C4-2B (cell line): ENCODE results near the gene TOM1L2.
A peak's percentile ranks its signal among the peaks of the same experiment; 100 is the strongest.

ENCODE experiments used
- H3K27ac ChIP-seq: fragments of 450-650 bp; 2 replicates; pipeline ENCODE4 v1.5.1; 2017
- ZFX ChIP-seq: fragments of 450-650 bp; IDR thresholded peaks from 2 replicates; pipeline ENCODE4 v1.6.1; 2017
- TF ChIP-seq, protein P1 (sequence below): fragments of 450-650 bp; conservative IDR thresholded peaks from 2 replicates; pipeline ENCODE4 v1.5.1; 2017; ENCODE audit warnings: mild to moderate bottlenecking

Gene TOM1L2

DNA sequence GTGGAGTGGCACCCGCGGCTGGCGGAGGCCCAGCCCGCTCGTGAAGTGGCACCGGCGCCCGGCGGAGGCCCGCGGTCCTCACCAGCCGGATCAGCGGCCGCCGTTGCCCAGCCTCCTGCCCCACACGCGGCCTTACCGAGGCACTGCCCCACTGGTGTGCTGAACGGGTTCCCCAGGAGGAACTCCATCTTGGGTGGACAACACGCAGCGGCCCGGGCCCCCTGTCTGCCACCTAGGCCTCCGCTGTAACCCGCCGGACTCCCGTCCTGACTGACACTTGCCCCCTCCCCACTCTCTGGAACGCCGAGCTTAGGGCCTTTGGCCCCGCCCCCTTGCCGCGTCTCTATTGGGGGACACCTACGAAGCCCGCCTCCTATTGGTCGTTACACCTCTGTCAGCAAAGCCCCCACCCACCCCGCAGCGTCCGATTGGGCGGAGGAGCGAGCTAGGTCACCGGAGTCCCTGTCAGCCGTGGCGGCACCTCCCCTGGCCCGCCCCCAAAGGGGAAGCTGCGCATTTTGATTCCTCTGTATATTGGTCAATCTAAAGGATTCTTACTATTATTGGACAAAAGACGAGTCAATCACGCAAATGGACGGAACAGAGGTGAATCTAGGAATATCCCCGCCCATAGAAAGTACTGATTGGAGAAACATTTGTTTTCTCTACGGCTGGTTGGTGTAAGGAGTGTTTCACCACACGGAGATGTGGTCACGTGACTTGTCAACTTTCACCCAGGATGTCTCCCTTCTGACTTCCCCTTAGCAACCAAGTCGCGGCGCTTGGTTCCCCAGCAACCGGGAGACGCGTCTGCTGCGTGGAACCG, at the start of gene TOM1L2, which contains the start of gene DRC3:
TSS of gene TOM1L2 (minus strand) at position 275 of the 826 bp plus-strand sequence. CDS start at position 188, 87 bp downstream.
TSS of gene DRC3 (plus strand) at position 737 of the 826 bp plus-strand sequence. CDS start 4,737 bp downstream, outside the sequence.
- peak within 1 kb of the TSS; percentile 65 for H3K27ac ChIP-seq
- TF ChIP-seq, protein P1, sequence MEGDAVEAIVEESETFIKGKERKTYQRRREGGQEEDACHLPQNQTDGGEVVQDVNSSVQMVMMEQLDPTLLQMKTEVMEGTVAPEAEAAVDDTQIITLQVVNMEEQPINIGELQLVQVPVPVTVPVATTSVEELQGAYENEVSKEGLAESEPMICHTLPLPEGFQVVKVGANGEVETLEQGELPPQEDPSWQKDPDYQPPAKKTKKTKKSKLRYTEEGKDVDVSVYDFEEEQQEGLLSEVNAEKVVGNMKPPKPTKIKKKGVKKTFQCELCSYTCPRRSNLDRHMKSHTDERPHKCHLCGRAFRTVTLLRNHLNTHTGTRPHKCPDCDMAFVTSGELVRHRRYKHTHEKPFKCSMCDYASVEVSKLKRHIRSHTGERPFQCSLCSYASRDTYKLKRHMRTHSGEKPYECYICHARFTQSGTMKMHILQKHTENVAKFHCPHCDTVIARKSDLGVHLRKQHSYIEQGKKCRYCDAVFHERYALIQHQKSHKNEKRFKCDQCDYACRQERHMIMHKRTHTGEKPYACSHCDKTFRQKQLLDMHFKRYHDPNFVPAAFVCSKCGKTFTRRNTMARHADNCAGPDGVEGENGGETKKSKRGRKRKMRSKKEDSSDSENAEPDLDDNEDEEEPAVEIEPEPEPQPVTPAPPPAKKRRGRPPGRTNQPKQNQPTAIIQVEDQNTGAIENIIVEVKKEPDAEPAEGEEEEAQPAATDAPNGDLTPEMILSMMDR, result no peak
- TF ChIP-seq ZFX, result peak; percentile 82

GRCh38 chr17:18021372-18021771, 49.2 kb upstream of the TOM1L2 start:
- no peak for TF ChIP-seq ZFX
- TF ChIP-seq, protein P1, result no peak

DNA sequence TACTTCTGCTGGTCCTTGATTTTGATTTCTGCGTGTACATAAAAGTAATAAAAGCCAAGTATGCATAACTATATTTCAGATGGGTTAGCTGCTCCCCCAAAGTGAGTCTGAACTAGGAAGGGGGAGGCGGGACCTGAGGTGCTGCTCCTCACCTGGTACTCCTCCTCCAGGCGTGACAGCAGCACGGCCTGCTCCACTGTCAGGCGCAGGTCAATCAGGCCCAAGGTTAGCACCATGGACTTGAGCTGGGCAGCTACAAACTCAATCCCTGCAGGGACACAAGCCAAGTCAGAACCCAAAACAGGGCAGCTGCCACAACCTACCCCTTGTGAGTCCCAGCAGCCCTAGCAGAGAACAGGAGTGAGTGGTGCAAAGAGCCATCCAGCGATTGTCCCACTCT, 48.8 kb upstream of the TOM1L2 start:
- TF ChIP-seq, protein P1, result no peak
- no peak for TF ChIP-seq ZFX
- no peak overlapping the region for H3K27ac ChIP-seq

More at GRCh38 chr17:18021372-18021771, 49.2 kb upstream of the TOM1L2 start:
- H3K27ac ChIP-seq, result no peak overlapping the region

- no peak overlapping the region for H3K27ac ChIP-seq
- no peak for TF ChIP-seq ZFX
- TF ChIP-seq, protein P1, result no peak
These were observed 47.6 kb upstream of the TOM1L2 start for GRCh38 chr17:18019838-18020154.

- H3K27ac ChIP-seq, result no peak overlapping the region
- TF ChIP-seq, protein P1, result no peak
- no peak for TF ChIP-seq ZFX
These were observed 46.3 kb upstream of the TOM1L2 start for GRCh38 chr17:18018411-18018921.

- no peak for TF ChIP-seq ZFX
- H3K27ac ChIP-seq, result no peak overlapping the region
These were observed 45.8 kb upstream of the TOM1L2 start for GRCh38 chr17:18017958-18018357.

DNA sequence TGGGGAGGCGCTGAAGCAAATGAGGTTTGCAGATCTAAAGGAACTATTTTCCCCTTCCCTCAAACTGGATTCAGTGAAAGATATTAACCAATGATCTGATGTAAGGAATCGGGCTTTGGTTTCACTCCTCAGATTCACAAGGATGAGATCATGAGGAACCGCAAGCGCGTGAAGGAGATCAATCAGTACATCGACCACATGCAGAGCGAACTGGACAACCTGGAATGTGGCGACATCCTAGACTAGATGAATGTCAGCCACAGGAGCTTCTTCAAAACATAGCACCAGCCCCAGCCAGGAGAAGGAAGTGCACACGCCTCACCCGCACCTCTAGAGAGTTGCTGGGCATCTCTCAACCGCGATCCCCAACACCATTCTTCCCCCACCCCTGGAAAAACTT, 44.2 kb upstream of the TOM1L2 start:
- TF ChIP-seq ZFX, result no peak
- TF ChIP-seq, protein P1, result no peak
- H3K27ac ChIP-seq, result no peak overlapping the region
